CD4-positive, alpha-beta T cell (primary cell): ENCODE results near the gene CR1L. TPM values are rescaled to one million over a fixed set of nuclear protein-coding genes. Genes with fewer than 3 reads are reported as not detected.

ENCODE experiments used
- ATAC-seq: fragments of 200-7000 bp; cut with Tn5 transposase; one replicate; pipeline ENCODE4 v1.10.0; 2022; ENCODE audit warnings: mild to moderate bottlenecking; ENCODE audit not compliant: poor library complexity
- CTCF ChIA-PET: fragments of 350-600 bp; sonication (Branson Sonifier 250); formaldehyde crosslinking; loops from one replicate; lab custom pipeline; 2021; ENCODE audit warnings: antibody characterized with exemption, inconsistent platforms; lab: Charles Lee
- POLR2A ChIA-PET: fragments of 350-600 bp; sonication (Branson Sonifier 250); formaldehyde crosslinking; loops from one replicate; lab custom pipeline; 2021; ENCODE audit warnings: antibody characterized with exemption, inconsistent platforms; lab: Charles Lee
- DNase-seq, 14 experiments: peaks; one replicate each; pipeline ENCODE4 v3.0.0-alpha.2; 2013 to 2020; ENCODE audit warnings: mixed read lengths in 2 of 14
- H3K27ac ChIP-seq, 2 donors: one replicate each; pipeline versions ENCODE4 v1.5.1 to v1.7.0; 2013; ENCODE audit warnings: low read length in 2 of 2, low read depth in 1 of 2, mild to moderate bottlenecking in 1 of 2
- H3K27me3 ChIP-seq, 2 experiments: 1 replicate in 1 of 2; 2 replicates in 1 of 2; pipeline versions ENCODE4 v1.6.1 to v1.7.0; 2013; ENCODE audit warnings: low read length in 2 of 2, control low read depth in 1 of 2, mild to moderate bottlenecking in 1 of 2, moderate library complexity in 1 of 2; ENCODE audit not compliant: insufficient read depth in 2 of 2, control insufficient read depth in 1 of 2
- H3K36me3 ChIP-seq: one replicate; pipeline ENCODE4 v1.6.1; 2013; ENCODE audit warnings: low read length, control low read depth; ENCODE audit not compliant: insufficient read depth
- H3K4me1 ChIP-seq: one replicate; pipeline ENCODE4 v1.6.1; 2013; ENCODE audit warnings: low read length, control low read depth; ENCODE audit not compliant: insufficient read depth
- H3K4me3 ChIP-seq: one replicate; pipeline ENCODE4 v1.5.1; 2013; ENCODE audit warnings: mild to moderate bottlenecking, low read length, moderate library complexity
- H3K9me3 ChIP-seq, 2 experiments: 1 replicate in 1 of 2; 2 replicates in 1 of 2; pipeline versions ENCODE4 v1.6.1 to v1.7.0; 2013; ENCODE audit warnings: low read length in 2 of 2, mild to moderate bottlenecking in 2 of 2, control low read depth in 1 of 2, moderate library complexity in 1 of 2; ENCODE audit not compliant: control insufficient read depth in 1 of 2, insufficient read depth in 1 of 2
- H3K27ac Mint-ChIP-seq: one replicate; pipeline ENCODE4 v1.8.0; 2020; ENCODE audit warnings: mixed read lengths
- H3K27me3 Mint-ChIP-seq: one replicate; pipeline ENCODE4 v1.8.0; 2021; ENCODE audit warnings: mixed read lengths
- H3K36me3 Mint-ChIP-seq: one replicate; pipeline ENCODE4 v1.8.0; 2021; ENCODE audit warnings: low read depth, mixed read lengths
- H3K4me1 Mint-ChIP-seq: one replicate; pipeline ENCODE4 v1.8.0; 2021; ENCODE audit warnings: low read depth, mixed read lengths
- H3K4me3 Mint-ChIP-seq: one replicate; pipeline ENCODE4 v1.8.0; 2020; ENCODE audit warnings: mild to moderate bottlenecking, mixed read lengths
- H3K9me3 Mint-ChIP-seq: one replicate; pipeline ENCODE4 v1.8.0; 2020; ENCODE audit warnings: mixed read lengths
- intact Hi-C, 2 experiments: fragments of 100-400 bp; cut with DNase I in 1 of 2; cut with micrococcal nuclease in 1 of 2; formaldehyde crosslinking; loops; one replicate each; pipeline versions ENCODE4 v1.15.1 to v1.9.0; 2023 to 2025; cut with DNase I, micrococcal nuclease
- polyA plus RNA-seq, 2 donors: library from polyadenylated mRNA; unstranded; fragments of 120-200 nt; gene quantifications; one replicate each; pipeline ENCODE4 v1.2.1, GENCODE V29; 2013
- total RNA-seq, 174 experiments: library from RNA in 2 of 174; stranded (reverse) in 2 of 174; gene quantifications; one replicate each; pipeline ENCODE4 v1.2.3 and lab custom pipeline; 2021 to 2026
- TF ChIP-seq, protein P1 (sequence below): fragments of 200-600 bp; IDR thresholded peaks from one replicate; pipeline ENCODE4 v1.8.0; 2022; ENCODE audit warnings: antibody characterized with exemption, mild to moderate bottlenecking

CR1L gene
- total RNA-seq (not detected), total RNA-seq (lab: John Stamatoyannopoulos, UW) (0 to 0.21 (median 0) reads per million in 172 experiments)
- not detected for polyA plus RNA-seq (2013, experiment 1 of 2)
- 0.03 TPM for polyA plus RNA-seq (2013, experiment 2 of 2)

DNA sequence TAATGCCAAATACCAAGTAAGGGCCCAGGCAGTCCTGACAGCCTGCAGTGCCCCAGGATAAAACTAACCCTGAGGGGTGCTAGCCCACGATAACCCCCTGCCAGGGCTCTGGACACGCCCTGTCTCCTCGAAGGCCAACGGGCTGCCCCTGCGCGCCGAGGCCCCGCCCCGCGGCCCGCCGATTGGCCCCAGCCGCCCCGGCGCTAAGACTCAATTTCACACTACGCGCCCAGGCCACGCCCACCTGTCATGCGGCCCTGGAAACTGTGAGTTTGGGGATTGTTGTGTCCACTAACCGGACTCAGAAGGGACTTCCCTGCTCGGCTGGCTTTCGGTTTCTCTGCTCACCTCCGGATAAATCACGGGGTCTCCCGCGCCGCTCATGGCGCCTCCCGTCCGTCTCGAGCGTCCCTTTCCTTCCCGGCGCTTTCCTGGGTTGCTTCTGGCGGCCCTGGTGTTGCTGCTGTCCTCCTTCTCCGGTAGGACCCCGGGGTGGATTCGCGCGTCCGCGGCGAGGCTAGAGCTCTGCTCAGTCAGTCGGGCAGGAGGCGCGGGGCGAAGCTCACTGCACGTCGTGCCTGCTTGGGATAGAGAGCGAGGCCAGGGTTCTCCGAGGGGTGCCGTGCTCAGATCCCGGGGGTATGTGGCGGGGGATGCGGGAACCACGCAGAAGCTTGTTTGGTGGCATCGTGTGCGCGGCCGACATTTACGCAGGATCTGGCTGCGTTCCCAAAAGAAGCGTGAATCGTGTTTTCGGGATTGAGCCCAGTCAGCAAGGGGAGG, at the start of gene CR1L:
Gene CR1L (plus strand): TSS at position 282 of the 783 bp plus-strand sequence. CDS start 101 bp downstream, at position 383.
- H3K4me3 Mint-ChIP-seq, result peak within 1 kb of the TSS; percentile 78
- H3K27me3 Mint-ChIP-seq, result peaks cover 39% of the 10 kb centered on the region

DNA sequence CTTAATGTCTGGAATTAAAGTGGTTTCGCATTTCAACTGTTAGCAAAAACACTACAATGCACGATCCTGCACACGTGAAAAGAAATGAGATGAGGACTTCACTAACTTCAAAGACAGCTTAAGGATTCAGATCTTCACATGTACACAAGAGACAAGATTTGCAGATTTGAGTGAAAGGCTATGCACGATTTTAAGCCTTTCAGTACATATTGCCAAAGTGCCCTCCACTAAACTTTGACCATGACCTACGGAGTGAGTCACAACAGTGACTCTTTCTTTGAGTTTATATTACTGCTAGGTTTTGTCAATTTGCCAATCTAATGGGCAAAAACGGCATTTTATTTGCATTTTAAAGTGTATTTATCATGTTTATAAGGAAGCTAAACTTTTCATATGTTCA, 41.2 kb upstream of the CR1L start:
- Histone ChIP-seq H3K27ac (no peak overlapping the region), H3K4me3 (no peak overlapping the region), H3K27me3 (no peaks in the 10 kb centered on the region), H3K4me1 (no peaks in the 10 kb centered on the region), H3K9me3 (no peaks in the 10 kb centered on the region), H3K36me3 (no peaks in the 10 kb centered on the region)
- Mint-ChIP-seq H3K9me3 (no peaks in the 10 kb centered on the region), H3K4me3 (no peak overlapping the region), H3K36me3 (no peaks in the 10 kb centered on the region), H3K27me3 (peaks cover 11% of the 10 kb centered on the region), H3K4me1 (no peaks in the 10 kb centered on the region), H3K27ac (no peak overlapping the region)
- TF ChIP-seq, protein P1, sequence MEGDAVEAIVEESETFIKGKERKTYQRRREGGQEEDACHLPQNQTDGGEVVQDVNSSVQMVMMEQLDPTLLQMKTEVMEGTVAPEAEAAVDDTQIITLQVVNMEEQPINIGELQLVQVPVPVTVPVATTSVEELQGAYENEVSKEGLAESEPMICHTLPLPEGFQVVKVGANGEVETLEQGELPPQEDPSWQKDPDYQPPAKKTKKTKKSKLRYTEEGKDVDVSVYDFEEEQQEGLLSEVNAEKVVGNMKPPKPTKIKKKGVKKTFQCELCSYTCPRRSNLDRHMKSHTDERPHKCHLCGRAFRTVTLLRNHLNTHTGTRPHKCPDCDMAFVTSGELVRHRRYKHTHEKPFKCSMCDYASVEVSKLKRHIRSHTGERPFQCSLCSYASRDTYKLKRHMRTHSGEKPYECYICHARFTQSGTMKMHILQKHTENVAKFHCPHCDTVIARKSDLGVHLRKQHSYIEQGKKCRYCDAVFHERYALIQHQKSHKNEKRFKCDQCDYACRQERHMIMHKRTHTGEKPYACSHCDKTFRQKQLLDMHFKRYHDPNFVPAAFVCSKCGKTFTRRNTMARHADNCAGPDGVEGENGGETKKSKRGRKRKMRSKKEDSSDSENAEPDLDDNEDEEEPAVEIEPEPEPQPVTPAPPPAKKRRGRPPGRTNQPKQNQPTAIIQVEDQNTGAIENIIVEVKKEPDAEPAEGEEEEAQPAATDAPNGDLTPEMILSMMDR, result no peak
- ChIA-PET CTCF (no interaction called here), POLR2A (no interaction called here)
- ATAC-seq (no peak), DNase-seq (no peak)
- intact Hi-C loops, result no loop called here

More for the DNA sequence above, at the start of gene CR1L:
- Mint-ChIP-seq H3K4me1 (peaks cover 7% of the 10 kb centered on the region), H3K9me3 (no peaks in the 10 kb centered on the region), H3K27ac (no peak within 1 kb of the TSS), H3K36me3 (no peaks in the 10 kb centered on the region)
- Histone ChIP-seq H3K4me1 (peaks cover 10% of the 10 kb centered on the region), H3K4me3 (peak within 1 kb of the TSS; percentile 62), H3K9me3 (peaks cover 0 to 8% of the 10 kb centered on the region in 2 experiments), H3K27me3 (peaks cover 5 to 6% of the 10 kb centered on the region in 2 experiments), H3K36me3 (no peaks in the 10 kb centered on the region), H3K27ac (no peak within 1 kb of the TSS)
- TF ChIP-seq, protein P1, result no peak
- ChIA-PET POLR2A (no interaction called here), CTCF (no interaction called here)
- ATAC-seq (peak; percentile 99), DNase-seq (peak; percentile 40 to 83 (median 58))
- intact Hi-C loops, result no loop called here

DNA sequence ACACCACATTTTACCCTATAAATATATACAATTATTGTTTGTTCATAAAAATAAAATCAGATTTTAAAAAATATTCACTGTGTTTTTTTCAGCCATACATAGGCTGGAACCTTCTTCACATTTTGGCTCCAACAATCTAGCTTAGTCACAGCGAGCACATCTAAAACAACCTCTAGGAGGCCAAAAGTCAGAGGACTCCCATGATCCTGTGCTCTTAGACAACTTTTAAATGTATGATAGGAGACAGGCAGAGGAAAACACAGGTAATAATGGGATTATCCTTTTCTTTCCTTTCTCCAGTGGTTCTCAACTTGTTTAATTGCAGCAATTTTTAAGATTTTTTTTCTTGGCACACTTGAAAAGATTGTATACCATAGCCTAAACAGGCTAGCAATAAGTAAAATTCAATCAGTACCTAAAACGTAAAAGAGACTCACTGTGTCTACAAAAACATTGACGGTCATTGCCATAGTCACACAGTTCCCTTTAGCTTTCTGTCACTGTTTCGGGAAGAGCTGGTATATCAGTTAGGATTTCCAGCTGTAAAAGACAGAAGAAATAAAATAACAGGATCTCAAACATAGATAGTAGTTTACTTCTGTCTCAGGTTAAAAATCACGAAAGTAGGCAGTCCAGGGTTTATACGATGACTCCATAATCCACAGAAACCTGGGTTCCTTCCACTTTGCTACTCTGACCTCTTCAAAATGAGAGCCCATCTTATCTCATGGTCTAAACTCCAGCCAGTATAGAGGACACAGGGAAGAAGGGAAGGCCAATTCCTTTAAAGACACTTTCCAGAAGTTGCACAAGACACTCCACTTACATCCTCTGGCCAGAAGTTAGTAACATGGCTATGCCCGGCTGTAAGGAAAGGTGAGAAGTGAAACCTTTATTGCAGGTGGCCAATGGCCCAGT, 39.2 kb upstream of the CR1L start:
- Histone ChIP-seq H3K36me3 (no peaks in the 10 kb centered on the region), H3K9me3 (no peaks in the 10 kb centered on the region), H3K4me1 (no peaks in the 10 kb centered on the region), H3K27ac (no peak overlapping the region), H3K27me3 (no peaks in the 10 kb centered on the region), H3K4me3 (no peak overlapping the region)
- H3K27ac Mint-ChIP-seq, result no peak overlapping the region
- no peaks in the 10 kb centered on the region for H3K36me3 Mint-ChIP-seq
- TF ChIP-seq, protein P1, result no peak
- no peaks in the 10 kb centered on the region for H3K4me1 Mint-ChIP-seq
- intact Hi-C loops, result no loop called here
- POLR2A ChIA-PET, result no interaction called here
- CTCF ChIA-PET, result interaction anchor here (0.7 kb wide), 1 partner anchor 580 kb away, joined by 3 read pairs; no protein-coding TSS in a partner anchor
- DNase-seq (no peak), ATAC-seq (no peak)
- no peaks in the 10 kb centered on the region for H3K9me3 Mint-ChIP-seq
- H3K27me3 Mint-ChIP-seq, result no peaks in the 10 kb centered on the region
- H3K4me3 Mint-ChIP-seq, result no peak overlapping the region
